DOHH2 (cell line): Measurements from ENCODE around the gene UBE2G1.

Experiments used
- H3F3A ChIP-seq: fragments of 200-600 bp; sonication (generic), shearing (Covaris generic); 2 replicates; pipeline ENCODE4 v1.6.0; 2016; ENCODE audit warnings: antibody characterized with exemption, mild to moderate bottlenecking; ENCODE audit not compliant: control insufficient read depth, insufficient read depth
- H3K27ac ChIP-seq: fragments of 200-600 bp; sonication (generic); 2 replicates; pipeline ENCODE4 v1.5.1; 2014; ENCODE audit warnings: low read depth, mild to moderate bottlenecking, low read length, moderate library complexity
- H3K27me3 ChIP-seq: fragments of 200-600 bp; sonication (generic); 2 replicates; pipeline ENCODE4 v1.6.1; 2014; ENCODE audit warnings: mild to moderate bottlenecking, low read length, mixed read lengths; ENCODE audit not compliant: control insufficient read depth
- H3K36me3 ChIP-seq: fragments of 200-600 bp; sonication (generic); 2 replicates; pipeline ENCODE4 v1.6.1; 2014; ENCODE audit warnings: mild to moderate bottlenecking, low read length, moderate library complexity, mixed read lengths; ENCODE audit not compliant: control insufficient read depth
- H3K4me1 ChIP-seq: fragments of 200-600 bp; sonication (generic); 2 replicates; pipeline ENCODE4 v1.6.1; 2014; ENCODE audit warnings: mild to moderate bottlenecking, low read length, mixed read lengths; ENCODE audit not compliant: control insufficient read depth
- H3K4me2 ChIP-seq: fragments of 200-600 bp; sonication (generic); 2 replicates; pipeline ENCODE4 v1.6.0; 2014; ENCODE audit warnings: mild to moderate bottlenecking, low read length, moderate library complexity
- H3K4me3 ChIP-seq: fragments of 200-600 bp; sonication (generic); 2 replicates; pipeline ENCODE4 v1.5.1; 2014; ENCODE audit warnings: mild to moderate bottlenecking, low read length, mixed read lengths
- H3K79me2 ChIP-seq: fragments of 200-600 bp; sonication (generic); 2 replicates; pipeline ENCODE4 v1.6.1; 2014; ENCODE audit warnings: mild to moderate bottlenecking, low read length, mixed read lengths; ENCODE audit not compliant: control insufficient read depth
- H3K9me2 ChIP-seq: fragments of 200-600 bp; sonication (generic); replicated peaks from 2 replicates; pipeline ENCODE4 v1.6.1; 2014; ENCODE audit warnings: mild to moderate bottlenecking, low read length, mixed read lengths; ENCODE audit not compliant: control insufficient read depth
- H3K9me3 ChIP-seq: fragments of 200-600 bp; sonication (generic); 2 replicates; pipeline ENCODE4 v1.6.1; 2014; ENCODE audit warnings: antibody characterized with exemption, low read length, mixed read lengths; ENCODE audit not compliant: control insufficient read depth, insufficient read depth
- H4K20me1 ChIP-seq: fragments of 200-600 bp; sonication (generic); 2 replicates; pipeline ENCODE4 v1.6.0; 2014; ENCODE audit warnings: low read depth, mild to moderate bottlenecking, antibody characterized with exemption, low read length, moderate library complexity; ENCODE audit not compliant: control insufficient read depth, insufficient read depth
- CTCF ChIP-seq: fragments of 200-600 bp; sonication (generic); IDR thresholded peaks from one replicate; pipeline ENCODE4 v1.5.1; 2014; ENCODE audit warnings: antibody characterized with exemption, mild to moderate bottlenecking, low read depth, low read length; ENCODE audit not compliant: poor library complexity, severe bottlenecking
- EZH2phosphoT487 ChIP-seq: fragments of 200-600 bp; sonication (generic); IDR thresholded peaks from 2 replicates; pipeline ENCODE4 v1.6.1; 2017; ENCODE audit warnings: borderline replicate concordance, mild to moderate bottlenecking, antibody characterized with exemption, low read length, moderate library complexity, mixed read lengths

Gene UBE2G1

GRCh38 chr17:4249452-4250029 is 116.9 kb downstream of the UBE2G1 start:
- Histone ChIP-seq H3K9me2 (no peaks in the 10 kb centered on the region), H4K20me1 (peaks cover 2% of the 10 kb centered on the region), H3K9me3 (no peaks in the 10 kb centered on the region), H3K4me3 (no peak overlapping the region), H3K27ac (no peak overlapping the region), H3K4me2 (no peak overlapping the region), H3K36me3 (peaks cover 26% of the 10 kb centered on the region), H3F3A (0 out of 2 replicates have a peak, but pooled peaks cover 5% of the 10 kb centered on the region), H3K79me2 (peaks cover 97% of the 10 kb centered on the region), H3K4me1 (peaks cover 6% of the 10 kb centered on the region; the same call in 1 of the 2 replicates), H3K27me3 (no peaks in the 10 kb centered on the region)
- TF ChIP-seq EZH2phosphoT487 (no peak), CTCF (peak; percentile 53)

- H3K27me3 ChIP-seq, result no peaks in the 10 kb centered on the region
- H3K9me3 ChIP-seq, result no peaks in the 10 kb centered on the region
- peaks cover 29% of the 10 kb centered on the region for H3K36me3 ChIP-seq
- TF ChIP-seq CTCF, result no peak
- TF ChIP-seq EZH2phosphoT487, result no peak
- peaks cover 6% of the 10 kb centered on the region; the same call in 1 of the 2 replicates for H3K4me1 ChIP-seq
- H3K4me2 ChIP-seq, result no peak overlapping the region
- H3K27ac ChIP-seq, result no peak overlapping the region
- H3K79me2 ChIP-seq, result peaks cover 95% of the 10 kb centered on the region
- H3K4me3 ChIP-seq, result no peak overlapping the region
- no peaks in the 10 kb centered on the region for H3K9me2 ChIP-seq
- H4K20me1 ChIP-seq, result peaks cover 2% of the 10 kb centered on the region
- 0 out of 2 replicates have a peak, but pooled peaks cover 5% of the 10 kb centered on the region for H3F3A ChIP-seq
These were observed 117.8 kb downstream of the UBE2G1 start for GRCh38 chr17:4248504-4249277.

- Histone ChIP-seq H4K20me1 (peaks cover 2% of the 10 kb centered on the region), H3K27ac (no peak overlapping the region), H3K36me3 (peaks cover 33% of the 10 kb centered on the region), H3K79me2 (peaks cover 93% of the 10 kb centered on the region), H3K4me3 (no peak overlapping the region), H3K27me3 (no peaks in the 10 kb centered on the region), H3F3A (0 out of 2 replicates have a peak, but pooled peaks cover 5% of the 10 kb centered on the region), H3K9me3 (no peaks in the 10 kb centered on the region), H3K4me1 (peaks cover 6% of the 10 kb centered on the region; the same call in 1 of the 2 replicates), H3K4me2 (no peak overlapping the region), H3K9me2 (no peaks in the 10 kb centered on the region)
- no peak for TF ChIP-seq EZH2phosphoT487
- TF ChIP-seq CTCF, result no peak
These were observed 118.5 kb downstream of the UBE2G1 start for GRCh38 chr17:4247971-4248388.
